HCT116 (cell line): ENCODE data around the gene CLASP1. TPM values are rescaled to one million over a fixed set of nuclear protein-coding genes. Genes with fewer than 3 reads are reported as not detected.

Experiments
- ATAC-seq: fragments of 200-7000 bp; cut with Tn5 transposase; 2 replicates; pipeline ENCODE4 v1.9.1; 2020; ENCODE audit warnings: mild to moderate bottlenecking, moderate library complexity
- BruUV-seq: library from RNA; stranded (reverse); fragments of 400-500 nt; replicated peaks from 2 replicates; lab custom pipeline; 2021; lab: Mats Ljungman, UMichigan
- CTCF ChIA-PET: fragments of 300-600 bp; sonication (Branson Sonifier 250); formaldehyde crosslinking; loops from one replicate; lab custom pipeline; 2021; ENCODE audit warnings: antibody characterized with exemption; lab: Charles Lee
- POLR2A ChIA-PET: fragments of 300-600, 350-600 bp; sonication (Branson Sonifier 250); formaldehyde crosslinking; loops from one replicate; lab custom pipeline; 2021; ENCODE audit warnings: antibody characterized with exemption; lab: Charles Lee
- RAD21 ChIA-PET, 2 experiments: fragments of 300-600 bp; sonication (Branson Sonifier 250); formaldehyde crosslinking; loops; one replicate each; lab custom pipeline; 2023; ENCODE audit warnings: low total read pairs in 2 of 2; ENCODE audit not compliant: uncharacterized antibody in 2 of 2, unreplicated experiment in 2 of 2, low non-redundant PET in 1 of 2; lab: Charles Lee
- DNase-seq: peaks from one replicate; pipeline ENCODE4 v3.0.0-alpha.2; 2010; ENCODE audit warnings: low read depth, low spot score
- H2AFZ ChIP-seq: fragments of 200-600 bp; shearing (Covaris generic), sonication (generic); 2 replicates; pipeline ENCODE4 v1.6.1; 2017; ENCODE audit warnings: low read depth, mixed run types, mixed read lengths, antibody characterized with exemption, low read length; ENCODE audit not compliant: poor library complexity, severe bottlenecking
- H3K27ac ChIP-seq: 2 replicates; pipeline ENCODE4 v1.5.1; 2012; ENCODE audit warnings: low read depth, low read length
- H3K27me3 ChIP-seq: fragments of 200-600 bp; sonication (generic); 2 replicates; pipeline ENCODE4 v1.6.1; 2016; ENCODE audit warnings: mixed run types, low read length, mixed read lengths; ENCODE audit not compliant: insufficient read depth
- H3K36me3 ChIP-seq, 2 experiments: fragments of 200-500 bp in 1 of 2; fragments of 200-600 bp in 1 of 2; sonication (Bioruptor generic) in 1 of 2; sonication (generic) in 1 of 2; 2 replicates each; pipeline versions ENCODE4 v1.5.1 to v1.6.1; 2014 to 2016; ENCODE audit warnings: low read length in 2 of 2, inconsistent platforms in 1 of 2, mixed read lengths in 1 of 2, mixed run types in 1 of 2; ENCODE audit not compliant: insufficient read depth in 2 of 2, control insufficient read depth in 1 of 2
- H3K4me1 ChIP-seq, 2 experiments: fragments of 200-600 bp in 1 of 2; sonication (generic) in 1 of 2; 2 replicates each; pipeline versions ENCODE4 v1.5.1 to v1.6.1; 2012 to 2017; ENCODE audit warnings: low read length in 2 of 2, inconsistent platforms in 1 of 2, mild to moderate bottlenecking in 1 of 2, mixed read lengths in 1 of 2, mixed run types in 1 of 2, moderate library complexity in 1 of 2; ENCODE audit not compliant: insufficient read depth in 2 of 2, control insufficient read depth in 1 of 2
- H3K4me2 ChIP-seq: fragments of 200-600 bp; sonication (generic); 2 replicates; pipeline ENCODE4 v1.6.1; 2017; ENCODE audit warnings: mixed run types, low read length, mixed read lengths
- H3K4me3 ChIP-seq, 2 experiments: fragments of 200-600 bp in 1 of 2; sonication (generic) in 1 of 2; replicated peaks in 1 of 2; 2 replicates each; pipeline ENCODE4 v1.5.1; 2011 to 2016; ENCODE audit warnings: low read length in 2 of 2, control low read depth in 1 of 2, low read depth in 1 of 2, mild to moderate bottlenecking in 1 of 2, mixed read lengths in 1 of 2, mixed run types in 1 of 2
- H3K79me2 ChIP-seq: fragments of 200-600 bp; sonication (generic); 2 replicates; pipeline ENCODE4 v1.6.1; 2017; ENCODE audit warnings: mild to moderate bottlenecking, mixed run types, low read length, moderate library complexity, mixed read lengths; ENCODE audit not compliant: insufficient read depth
- H3K9ac ChIP-seq: fragments of 200-600 bp; sonication (generic); 2 replicates; pipeline ENCODE4 v1.6.1; 2016; ENCODE audit warnings: low read length, mixed read lengths
- H3K9me2 ChIP-seq: fragments of 200-600 bp; sonication (generic), shearing (Covaris generic); 2 replicates; pipeline ENCODE4 v1.6.1; 2017; ENCODE audit warnings: mixed run types, mild to moderate bottlenecking, moderate library complexity; ENCODE audit not compliant: insufficient read depth
- H3K9me3 ChIP-seq, 2 experiments: fragments of 200-500 bp in 1 of 2; fragments of 200-600 bp in 1 of 2; sonication (Bioruptor generic) in 1 of 2; sonication (generic) in 1 of 2; 2 replicates each; pipeline ENCODE4 v1.6.1; 2014 to 2017; ENCODE audit warnings: low read length in 2 of 2, mixed read lengths in 2 of 2, inconsistent platforms in 1 of 2, low read depth in 1 of 2, mild to moderate bottlenecking in 1 of 2, mixed run types in 1 of 2, moderate library complexity in 1 of 2; ENCODE audit not compliant: control insufficient read depth in 1 of 2, insufficient read depth in 1 of 2
- H4K20me1 ChIP-seq: fragments of 200-600 bp; sonication (generic), shearing (Covaris generic); 2 replicates; pipeline ENCODE4 v1.6.1; 2017; ENCODE audit warnings: mixed run types, mild to moderate bottlenecking, moderate library complexity; ENCODE audit not compliant: insufficient read depth
- ATF3 ChIP-seq: IDR thresholded peaks from 2 replicates; pipeline ENCODE4 v1.6.1; 2012
- CEBPB ChIP-seq: IDR thresholded peaks from 2 replicates; pipeline ENCODE4 v1.6.1; 2012; ENCODE audit warnings: low read depth
- ELF1 ChIP-seq: IDR thresholded peaks from 2 replicates; pipeline ENCODE4 v1.6.1; 2012; ENCODE audit warnings: low read depth, borderline replicate concordance
- EZH2 ChIP-seq: fragments of 200-600 bp; sonication (generic); IDR thresholded peaks from 2 replicates; pipeline ENCODE4 v1.6.1; 2017; ENCODE audit warnings: antibody characterized with exemption, mixed run types
- EZH2phosphoT487 ChIP-seq: fragments of 200-600 bp; IDR thresholded peaks from 2 replicates; pipeline ENCODE4 v1.6.1; 2018; ENCODE audit warnings: antibody characterized with exemption, borderline replicate concordance
- FOSL1 ChIP-seq: IDR thresholded peaks from 2 replicates; pipeline ENCODE4 v1.6.1; 2012; ENCODE audit warnings: low read depth
- JUND ChIP-seq: IDR thresholded peaks from 2 replicates; pipeline ENCODE4 v1.6.1; 2012
- MAX ChIP-seq: IDR thresholded peaks from 2 replicates; pipeline ENCODE4 v1.6.1; 2012
- POLR2A ChIP-seq: IDR thresholded peaks from 2 replicates; pipeline ENCODE4 v1.7.0; 2011; ENCODE audit warnings: borderline replicate concordance; ENCODE audit not compliant: insufficient read depth, insufficient read length; ENCODE audit errors: extremely low read depth
- POLR2AphosphoS5 ChIP-seq: IDR thresholded peaks from 2 replicates; pipeline ENCODE4 v1.6.1; 2011; ENCODE audit warnings: mild to moderate bottlenecking, low read depth, low read length, moderate library complexity
- RAD21 ChIP-seq: IDR thresholded peaks from 2 replicates; pipeline ENCODE4 v1.6.1; 2012; ENCODE audit warnings: low read depth, mild to moderate bottlenecking
- SIN3A ChIP-seq: IDR thresholded peaks from 2 replicates; pipeline ENCODE4 v1.6.1; 2012; ENCODE audit warnings: low read depth
- SP1 ChIP-seq: IDR thresholded peaks from 2 replicates; pipeline ENCODE4 v1.6.1; 2012; ENCODE audit warnings: low read depth
- SRF ChIP-seq: IDR thresholded peaks from 2 replicates; pipeline ENCODE4 v1.6.1; 2012; ENCODE audit warnings: low read depth
- TCF7L2 ChIP-seq: IDR thresholded peaks from 2 replicates; pipeline ENCODE4 v1.7.0; 2011; ENCODE audit warnings: borderline replicate concordance, inconsistent platforms; ENCODE audit not compliant: insufficient read depth, insufficient read length; ENCODE audit errors: extremely low read depth
- YY1 ChIP-seq: IDR thresholded peaks from 2 replicates; pipeline ENCODE4 v1.6.1; 2011; ENCODE audit warnings: low read length, low read depth, moderate library complexity, mild to moderate bottlenecking; ENCODE audit not compliant: insufficient replicate concordance; ENCODE audit errors: extremely low read depth
- ZBTB33 ChIP-seq: IDR thresholded peaks from 2 replicates; pipeline ENCODE4 v1.6.1; 2011; ENCODE audit warnings: mild to moderate bottlenecking, low read length, moderate library complexity; ENCODE audit not compliant: insufficient replicate concordance; ENCODE audit errors: extremely low read depth
- ZFX ChIP-seq: fragments of 450-650 bp; IDR thresholded peaks from 2 replicates; pipeline ENCODE4 v1.6.1; 2017
- intact Hi-C: fragments of 100-400 bp; cut with micrococcal nuclease; formaldehyde crosslinking; loops from 2 replicates; pipeline ENCODE4 v1.10.0; 2022
- total RNA-seq: library from RNA; stranded (reverse); gene quantifications from one replicate; pipeline ENCODE4 v1.2.1, GENCODE V29; 2021; ENCODE audit not compliant: unreplicated experiment

The CLASP1 gene
- total RNA-seq, 1 experiment from 2014 or later, result 41.9 TPM

GRCh38 chr2:121367246-121367900 is 281.9 kb downstream of the CLASP1 start:
- no peak for DNase-seq
- no peak for TF ChIP-seq SRF
- TF ChIP-seq ZFX, result no peak
- TF ChIP-seq EZH2, result no peak
- no peak for TF ChIP-seq POLR2AphosphoS5
- TF ChIP-seq EZH2phosphoT487, result no peak
- TF ChIP-seq POLR2A, result no peak
- no peak for TF ChIP-seq JUND
- TF ChIP-seq SIN3A, result no peak
- no peak for TF ChIP-seq ATF3
- TF ChIP-seq ZBTB33, result no peak
- no peak for TF ChIP-seq SP1
- TF ChIP-seq RAD21, result no peak
- TF ChIP-seq TCF7L2, result no peak
- no peak for TF ChIP-seq ELF1
- TF ChIP-seq YY1, result no peak
- no peak for TF ChIP-seq MAX
- no peak for TF ChIP-seq CEBPB
- TF ChIP-seq FOSL1, result no peak
- H4K20me1 ChIP-seq, result no peaks in the 10 kb centered on the region
- no peaks in the 10 kb centered on the region for H3K9me2 ChIP-seq
- H3K4me2 ChIP-seq, result no peak overlapping the region
- no peak overlapping the region for H2AFZ ChIP-seq
- H3K36me3 ChIP-seq, result peaks cover 0 to 5% of the 10 kb centered on the region in 2 experiments; a peak in 1 of 4 replicates
- no peaks in the 10 kb centered on the region for H3K9me3 ChIP-seq
- ChIA-PET POLR2A (no interaction called here), RAD21 (no interaction called here), CTCF (no interaction called here)
- H3K4me3 ChIP-seq, result no peak overlapping the region
- no peaks in the 10 kb centered on the region for H3K27me3 ChIP-seq
- no peak for ATAC-seq
- H3K9ac ChIP-seq, result no peak overlapping the region
- no TSS peak for BruUV-seq
- intact Hi-C loops, result no loop called here
- no peak overlapping the region for H3K27ac ChIP-seq
- H3K4me1 ChIP-seq, result no peaks in the 10 kb centered on the region
- no peaks in the 10 kb centered on the region for H3K79me2 ChIP-seq
